ENCODE measurements around the gene MYOM1.

Gene MYOM1

DNA sequence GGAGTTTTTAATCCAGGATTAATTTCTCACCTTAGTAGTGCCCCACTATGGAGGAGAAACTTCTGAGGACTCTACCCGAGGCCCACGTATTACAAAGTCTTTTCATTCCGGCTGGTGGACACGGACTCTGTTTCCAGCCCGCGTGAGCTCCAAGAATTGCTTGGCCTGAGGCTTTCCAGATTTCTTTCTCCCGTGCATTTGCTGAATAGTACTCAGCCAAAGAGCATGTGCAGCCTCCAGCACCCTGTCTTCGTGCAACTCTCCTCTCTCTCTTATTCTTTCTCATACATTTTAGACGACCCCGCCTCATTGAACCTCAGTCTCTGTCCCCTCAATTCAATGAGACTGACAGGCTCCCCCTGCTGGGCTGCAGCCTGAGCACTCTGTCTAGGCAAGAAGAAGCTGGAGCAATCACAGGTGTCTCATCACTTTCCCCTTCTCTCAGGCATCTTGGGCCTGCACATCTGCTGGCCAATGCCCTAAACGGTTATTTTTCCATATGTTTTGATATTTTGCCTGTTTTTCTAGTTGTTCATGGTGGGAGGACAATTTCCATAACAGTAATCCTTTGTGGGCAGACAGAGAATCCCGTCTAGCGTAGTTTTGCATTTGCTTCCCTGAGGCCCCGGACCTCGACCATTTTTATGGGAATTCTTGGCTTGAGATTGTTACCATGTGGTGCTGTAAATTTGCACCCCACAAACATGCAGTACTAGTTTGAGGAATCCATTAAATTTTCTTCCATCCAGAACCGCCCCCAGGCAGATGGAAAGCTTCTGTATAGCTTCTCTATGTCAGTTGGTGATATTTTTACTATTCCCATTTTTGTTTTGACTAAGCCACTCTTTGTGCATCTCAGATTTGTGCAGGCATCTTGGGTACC is 156.7 kb downstream of the MYOM1 start:
- TF ChIP-seq RAD21 (IDR thresholded peaks at IDR 0.05; ENCODE audit: low read depth), result peak; percentile 47
- no peak for TF ChIP-seq EGR1 (IDR thresholded peaks at IDR 0.05)

GRCh38 chr18:3061581-3062312 is 158.0 kb downstream of the MYOM1 start:
- TF ChIP-seq ZBTB7A (IDR thresholded peaks at IDR 0.05; ENCODE audit: low read depth) (no peak), REST (IDR thresholded peaks at IDR 0.05; ENCODE audit: low read depth) (no peak), EP300 (IDR thresholded peaks at IDR 0.05; ENCODE audit: borderline replicate concordance) (no peak), NFIC (IDR thresholded peaks at IDR 0.05) (no peak), CEBPB (IDR thresholded peaks at IDR 0.05) (no peak), TAF1 (IDR thresholded peaks at IDR 0.05; ENCODE audit: low read depth) (no peak), CREB1 (IDR thresholded peaks at IDR 0.05; ENCODE audit: low read depth) (no peak), EGR1 (IDR thresholded peaks at IDR 0.05) (no peak), FOXM1 (IDR thresholded peaks at IDR 0.05; ENCODE audit: borderline replicate concordance, low read depth) (no peak), RAD21 (IDR thresholded peaks at IDR 0.05; ENCODE audit: low read depth) (no peak), TEAD4 (IDR thresholded peaks at IDR 0.05) (no peak), TCF12 (IDR thresholded peaks at IDR 0.05; ENCODE audit: low read depth) (no peak), YY1 (IDR thresholded peaks at IDR 0.05; ENCODE audit: low read depth) (no peak)
- TF ChIP-seq, protein P1, sequence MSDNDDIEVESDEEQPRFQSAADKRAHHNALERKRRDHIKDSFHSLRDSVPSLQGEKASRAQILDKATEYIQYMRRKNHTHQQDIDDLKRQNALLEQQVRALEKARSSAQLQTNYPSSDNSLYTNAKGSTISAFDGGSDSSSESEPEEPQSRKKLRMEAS (IDR thresholded peaks at IDR 0.05), result no peak
- TF ChIP-seq, protein P2, sequence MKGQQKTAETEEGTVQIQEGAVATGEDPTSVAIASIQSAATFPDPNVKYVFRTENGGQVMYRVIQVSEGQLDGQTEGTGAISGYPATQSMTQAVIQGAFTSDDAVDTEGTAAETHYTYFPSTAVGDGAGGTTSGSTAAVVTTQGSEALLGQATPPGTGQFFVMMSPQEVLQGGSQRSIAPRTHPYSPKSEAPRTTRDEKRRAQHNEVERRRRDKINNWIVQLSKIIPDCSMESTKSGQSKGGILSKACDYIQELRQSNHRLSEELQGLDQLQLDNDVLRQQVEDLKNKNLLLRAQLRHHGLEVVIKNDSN (IDR thresholded peaks at IDR 0.05), result no peak

GRCh38 chr18:3060667-3061580 is 158.8 kb downstream of the MYOM1 start:
- TF ChIP-seq, protein P1 (IDR thresholded peaks at IDR 0.05), result no peak

DNA sequence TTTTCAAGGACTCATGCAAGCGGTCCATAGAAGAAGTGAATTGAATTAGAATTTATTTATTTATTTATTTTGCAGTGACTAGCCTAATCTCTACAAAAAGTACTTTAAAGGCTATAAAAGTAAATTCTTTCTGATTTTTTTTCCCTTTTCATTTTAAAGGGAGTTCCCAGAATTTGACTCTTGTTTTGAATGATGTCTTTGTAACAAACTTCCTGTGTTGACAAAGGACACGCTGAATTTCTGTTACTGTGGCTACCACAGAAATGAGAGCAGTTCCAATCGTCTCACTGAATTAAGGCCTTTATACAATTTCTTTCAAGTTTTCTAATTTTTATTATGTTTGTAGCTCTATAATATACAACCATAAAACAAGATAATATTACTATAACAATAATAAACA is 160.5 kb downstream of the MYOM1 start:
- TF ChIP-seq ZBTB7A (IDR thresholded peaks at IDR 0.05; ENCODE audit: low read depth) (no peak), TAF1 (IDR thresholded peaks at IDR 0.05; ENCODE audit: low read depth) (no peak), CREB1 (IDR thresholded peaks at IDR 0.05; ENCODE audit: low read depth) (no peak), FOXM1 (IDR thresholded peaks at IDR 0.05; ENCODE audit: borderline replicate concordance, low read depth) (no peak), RAD21 (IDR thresholded peaks at IDR 0.05; ENCODE audit: low read depth) (no peak), YY1 (IDR thresholded peaks at IDR 0.05; ENCODE audit: low read depth) (no peak), TEAD4 (IDR thresholded peaks at IDR 0.05) (no peak), EGR1 (IDR thresholded peaks at IDR 0.05) (no peak), CEBPB (IDR thresholded peaks at IDR 0.05) (no peak), REST (IDR thresholded peaks at IDR 0.05; ENCODE audit: low read depth) (no peak), NFIC (IDR thresholded peaks at IDR 0.05) (no peak), EP300 (IDR thresholded peaks at IDR 0.05; ENCODE audit: borderline replicate concordance) (no peak), TCF12 (IDR thresholded peaks at IDR 0.05; ENCODE audit: low read depth) (no peak)
- TF ChIP-seq, protein P2 (IDR thresholded peaks at IDR 0.05), result no peak
- TF ChIP-seq, protein P1 (IDR thresholded peaks at IDR 0.05), result no peak

Measured in Ishikawa (cell line).